ENCODE data around the gene EPB41L3.

Gene EPB41L3

GRCh38 chr18:5463390-5463789 lies 80.4 kb downstream of the EPB41L3 start:
- CTCF ChIA-PET = interaction anchor here (0.7 kb wide), 1 partner anchor 17 kb away, joined by 3 read pairs; no protein-coding TSS in a partner anchor
- TF ChIP-seq CTCF (IDR thresholded peaks at IDR 0.05; ENCODE audit: control extremely low read depth, extremely low read depth, low read depth, missing control alignments) = no peak
- POLR2A ChIA-PET = no interaction called here
- DNase-seq (ENCODE audit: extremely low spot score) = no peak

GRCh38 chr18:5462227-5462626 lies 81.6 kb downstream of the EPB41L3 start:
- POLR2A ChIA-PET = no interaction called here
- CTCF ChIA-PET = interaction anchor here (1.0 kb wide), 1 partner anchor 20 kb away, joined by 3 read pairs; no protein-coding TSS in a partner anchor
- TF ChIP-seq CTCF (IDR thresholded peaks at IDR 0.05; ENCODE audit: control extremely low read depth, extremely low read depth, low read depth, missing control alignments) = no peak
- no peak for DNase-seq (ENCODE audit: extremely low spot score)

GRCh38 chr18:5461041-5461440 lies 82.8 kb downstream of the EPB41L3 start:
- DNase-seq (ENCODE audit: extremely low spot score) = no peak
- CTCF ChIA-PET = interaction anchor here (1.0 kb wide), 1 partner anchor 18 kb away, joined by 3 read pairs; no protein-coding TSS in a partner anchor
- TF ChIP-seq CTCF (IDR thresholded peaks at IDR 0.05; ENCODE audit: control extremely low read depth, extremely low read depth, low read depth, missing control alignments) = no peak
- POLR2A ChIA-PET = no interaction called here

DNA sequence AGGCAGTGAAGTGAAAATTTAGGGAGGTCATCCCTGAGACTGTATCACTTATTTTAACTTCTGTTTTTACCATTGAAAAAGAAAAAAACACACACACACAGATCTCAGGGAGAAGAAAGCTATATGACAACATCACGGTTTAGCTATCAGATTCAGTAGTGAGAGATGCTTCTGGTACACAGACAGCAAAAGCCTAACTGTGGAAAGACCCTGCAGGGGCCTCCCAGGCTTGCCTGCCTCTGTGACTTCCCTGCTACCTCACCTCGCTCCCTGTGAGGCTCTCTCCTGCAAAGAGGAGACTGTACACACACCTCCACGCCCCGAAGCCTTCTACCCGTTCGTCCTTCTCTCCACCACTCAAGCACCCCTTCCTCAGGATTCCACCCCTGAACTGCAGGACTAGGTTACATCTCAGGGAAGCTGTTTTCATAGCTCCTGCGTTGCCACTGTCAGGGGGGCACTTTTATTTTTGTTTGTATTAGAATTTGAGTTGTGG lies 86.3 kb downstream of the EPB41L3 start:
- no peak for DNase-seq (ENCODE audit: extremely low spot score)
- no peak for TF ChIP-seq CTCF (IDR thresholded peaks at IDR 0.05; ENCODE audit: control extremely low read depth, extremely low read depth, low read depth, missing control alignments)
- ChIA-PET CTCF (interaction anchor here (1.0 kb wide), 1 partner anchor 13 kb away, joined by 3 read pairs; no protein-coding TSS in a partner anchor), POLR2A (no interaction called here)

GRCh38 chr18:5456577-5457461 lies 87.0 kb downstream of the EPB41L3 start:
- POLR2A ChIA-PET = no interaction called here
- CTCF ChIA-PET = interaction anchor here (0.6 to 1.0 kb wide), 2 partner anchors 14 to 55 kb away, joined by 3 read pairs; no protein-coding TSS in a partner anchor
- TF ChIP-seq CTCF (IDR thresholded peaks at IDR 0.05; ENCODE audit: control extremely low read depth, extremely low read depth, low read depth, missing control alignments) = no peak
- no peak for DNase-seq (ENCODE audit: extremely low spot score)

- no peak for TF ChIP-seq CTCF (IDR thresholded peaks at IDR 0.05; ENCODE audit: control extremely low read depth, extremely low read depth, low read depth, missing control alignments)
- CTCF ChIA-PET = no interaction called here
- POLR2A ChIA-PET = no interaction called here
- DNase-seq (ENCODE audit: extremely low spot score) = no peak
These were observed 88.1 kb downstream of the EPB41L3 start for GRCh38 chr18:5455674-5456073.
